K562 (cell line): ENCODE measurements around the gene NUBP2. TPM values are rescaled to one million over a fixed set of nuclear protein-coding genes. Genes with fewer than 3 reads are reported as not detected.

ENCODE experiments used
- ATF1 ChIP-seq, 2 experiments: fragments of 450-650 bp in 1 of 2; IDR thresholded peaks; 2 replicates each; pipeline ENCODE4 v1.6.1; 2016; ENCODE audit warnings: missing compliant biosample characterization in 1 of 2, missing genetic modification characterization in 1 of 2
- BHLHE40 ChIP-seq: IDR thresholded peaks from 2 replicates; pipeline ENCODE4 v1.6.1; 2011; ENCODE audit warnings: low read length, improper control_type of control experiment
- C11orf30 ChIP-seq: fragments of 450-650 bp; IDR thresholded peaks from 2 replicates; pipeline ENCODE4 v1.6.1; 2016; ENCODE audit warnings: low read depth, mild to moderate bottlenecking
- CCNT2 ChIP-seq: IDR thresholded peaks from 2 replicates; pipeline ENCODE4 v1.6.1; 2011; ENCODE audit warnings: borderline replicate concordance, low read depth, mild to moderate bottlenecking, moderate library complexity, mixed read lengths, low read length; ENCODE audit not compliant: insufficient read length; ENCODE audit errors: extremely low read depth
- ELF2 ChIP-seq: fragments of 250-450 bp; sonication (Bioruptor Pico); IDR thresholded peaks from 2 replicates; pipeline ENCODE4 v1.5.0; 2021; ENCODE audit warnings: mild to moderate bottlenecking
- HCFC1 ChIP-seq: IDR thresholded peaks from 2 replicates; pipeline ENCODE4 v1.6.1; 2012; ENCODE audit warnings: low read depth, low read length, improper control_type of control experiment
- HDAC1 ChIP-seq, 2 experiments: fragments of 450-650 bp; IDR thresholded peaks; 2 replicates each; pipeline ENCODE4 v1.6.1; 2016 to 2017; ENCODE audit warnings: inconsistent platforms in 1 of 2, mild to moderate bottlenecking in 1 of 2, moderate library complexity in 1 of 2
- HNRNPH1 ChIP-seq: fragments of 200-400 bp; formaldehyde crosslinking; optimal IDR thresholded peaks from 2 replicates; pipeline ENCODE3; 2017; ENCODE audit warnings: low read depth, mild to moderate bottlenecking, low read length, moderate library complexity
- MCM7 ChIP-seq, 2 experiments: fragments of 450-650 bp; IDR thresholded peaks; 2 replicates each; pipeline ENCODE4 v1.6.1; 2016 to 2018
- MECOM ChIP-seq: fragments of 250-450 bp; sonication (Bioruptor Pico); IDR thresholded peaks from 2 replicates; pipeline ENCODE4 v1.8.0; 2022; ENCODE audit warnings: inconsistent platforms
- POU5F1 ChIP-seq: fragments of 150-350 bp; IDR thresholded peaks from 2 replicates; pipeline ENCODE4 v1.6.1; 2014; ENCODE audit warnings: borderline replicate concordance, low read length, low read depth, mild to moderate bottlenecking; ENCODE audit not compliant: partially characterized antibody
- PRPF4 ChIP-seq: fragments of 200-400 bp; formaldehyde crosslinking; IDR thresholded peaks from one replicate; pipeline ENCODE4 v1.6.1; 2017; ENCODE audit warnings: low read length, low read depth, mild to moderate bottlenecking; ENCODE audit not compliant: insufficient read depth, poor library complexity, severe bottlenecking
- RBFOX2 ChIP-seq: fragments of 200-400 bp; formaldehyde crosslinking; IDR thresholded peaks from 2 replicates; pipeline ENCODE4 v1.6.1; 2017; ENCODE audit warnings: low read depth, mild to moderate bottlenecking, low read length, moderate library complexity
- SP2 ChIP-seq: IDR thresholded peaks from 2 replicates; pipeline ENCODE4 v1.6.1; 2011; ENCODE audit warnings: mild to moderate bottlenecking, low read depth, low read length, moderate library complexity; ENCODE audit not compliant: poor library complexity, severe bottlenecking; ENCODE audit errors: extremely low read depth
- SUPT5H ChIP-seq: fragments of 450-650 bp; IDR thresholded peaks from 2 replicates; pipeline ENCODE4 v1.6.1; 2016
- WHSC1 ChIP-seq: IDR thresholded peaks from one replicate; pipeline ENCODE4 v1.6.1; 2012; ENCODE audit warnings: low read length, control low read depth, inconsistent platforms
- ZEB2 ChIP-seq: fragments of 450-650 bp; IDR thresholded peaks from 2 replicates; pipeline ENCODE4 v1.6.1; 2016
- ZNF75A ChIP-seq: fragments of 450-650 bp; formaldehyde crosslinking; IDR thresholded peaks from 2 replicates; pipeline ENCODE4 v1.4.0; 2020; ENCODE audit warnings: mild to moderate bottlenecking
- polyA plus RNA-seq, 8 experiments: library from polyadenylated mRNA; depleted of rRNA in 4 of 8; stranded (reverse) in 5 of 8; unstranded in 3 of 8; fragments of >200 nt; fragmentation: Nextera tagmentation in 2 of 8; fragmentation: Illumina TruSeq in 1 of 8; extraction: Ambion mirVana in 2 of 8; extraction: Trizol in 1 of 8; gene quantifications; 2 replicates each; pipeline versions ENCODE4 v1.2.1 to v1.2.3, GENCODE V29; 2011 to 2014; ENCODE audit warnings: inconsistent platforms in 1 of 8, missing spikeins in 1 of 8
- total RNA-seq, 7 experiments: library from RNA; depleted of rRNA in 6 of 7; stranded (reverse); fragments of >200 nt in 6 of 7; fragmentation: Illumina TruSeq in 2 of 7; extraction: Trizol in 2 of 7; gene quantifications; 2 replicates each; pipeline versions ENCODE4 v1.2.1 to v1.2.3, GENCODE V29; 2011 to 2021; ENCODE audit warnings: low replicate concordance in 1 of 7
- TF ChIP-seq, protein P1 (sequence below): IDR thresholded peaks from 2 replicates; pipeline ENCODE4 v1.6.1; 2011; ENCODE audit warnings: borderline replicate concordance, low read depth, mild to moderate bottlenecking, moderate library complexity, low read length; ENCODE audit not compliant: insufficient read depth, poor library complexity, severe bottlenecking
- TF ChIP-seq, protein P2 (sequence below): fragments of 450-650 bp; IDR thresholded peaks from one replicate; pipeline ENCODE4 v1.6.1; 2018; ENCODE audit warnings: mild to moderate bottlenecking, moderate library complexity; ENCODE audit not compliant: partially characterized antibody

The NUBP2 gene
- total and polyA plus RNA-seq, 9 of the 15 experiments (the other 6 are each of a cell fraction or from before 2014, with no cell fraction given): 1.8 to 115 (median 24.0) TPM

DNA sequence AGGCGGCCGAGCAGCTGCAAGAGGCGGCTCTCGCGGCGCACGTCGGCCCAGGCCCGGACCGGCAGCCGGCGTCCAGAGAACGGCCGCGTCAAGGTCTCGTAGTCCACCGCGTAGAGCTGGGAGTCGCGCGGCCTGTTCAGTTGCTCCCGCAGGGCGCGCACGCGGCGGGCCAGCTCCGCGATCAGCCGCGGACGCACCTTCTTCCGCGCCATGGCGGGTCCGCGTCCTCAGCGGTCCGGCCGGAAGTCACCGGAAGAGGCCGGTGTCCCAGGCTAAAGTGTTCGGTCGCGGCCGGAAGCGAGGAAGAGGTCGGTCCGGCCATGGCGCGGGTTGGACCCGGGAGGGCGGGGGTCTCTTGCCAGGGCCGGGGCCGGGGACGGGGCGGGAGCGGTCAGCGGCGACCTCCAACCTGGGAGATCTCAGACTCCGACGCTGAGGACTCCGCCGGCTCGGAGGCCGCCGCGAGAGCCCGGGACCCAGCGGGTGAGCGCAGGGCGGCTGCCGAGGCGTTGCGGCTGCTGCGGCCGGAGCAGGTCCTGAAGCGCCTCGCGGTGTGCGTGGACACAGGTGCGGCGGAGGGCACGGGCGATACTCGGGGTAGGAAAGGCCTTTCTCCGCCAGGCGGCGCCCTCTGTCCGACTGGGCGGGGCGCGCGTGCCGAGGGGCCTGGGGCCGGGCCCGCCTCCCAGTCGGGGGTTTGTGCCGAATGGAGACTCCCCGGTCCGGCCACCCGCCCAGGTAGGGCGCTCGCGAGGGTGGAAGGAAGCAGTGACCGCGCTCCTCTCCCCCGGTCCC is 9.7 kb upstream of the NUBP2 start, which contains the start of gene MRPS34 (continued):
- TF ChIP-seq, protein P1, sequence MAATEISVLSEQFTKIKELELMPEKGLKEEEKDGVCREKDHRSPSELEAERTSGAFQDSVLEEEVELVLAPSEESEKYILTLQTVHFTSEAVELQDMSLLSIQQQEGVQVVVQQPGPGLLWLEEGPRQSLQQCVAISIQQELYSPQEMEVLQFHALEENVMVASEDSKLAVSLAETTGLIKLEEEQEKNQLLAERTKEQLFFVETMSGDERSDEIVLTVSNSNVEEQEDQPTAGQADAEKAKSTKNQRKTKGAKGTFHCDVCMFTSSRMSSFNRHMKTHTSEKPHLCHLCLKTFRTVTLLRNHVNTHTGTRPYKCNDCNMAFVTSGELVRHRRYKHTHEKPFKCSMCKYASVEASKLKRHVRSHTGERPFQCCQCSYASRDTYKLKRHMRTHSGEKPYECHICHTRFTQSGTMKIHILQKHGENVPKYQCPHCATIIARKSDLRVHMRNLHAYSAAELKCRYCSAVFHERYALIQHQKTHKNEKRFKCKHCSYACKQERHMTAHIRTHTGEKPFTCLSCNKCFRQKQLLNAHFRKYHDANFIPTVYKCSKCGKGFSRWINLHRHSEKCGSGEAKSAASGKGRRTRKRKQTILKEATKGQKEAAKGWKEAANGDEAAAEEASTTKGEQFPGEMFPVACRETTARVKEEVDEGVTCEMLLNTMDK: peak; percentile 83
- TF ChIP-seq RBFOX2: peak; percentile 85
- TF ChIP-seq MECOM (CRISPR knock-in tag): no peak
- TF ChIP-seq MCM7 (IDR thresholded peaks at IDR 0.05): no peak
- TF ChIP-seq CCNT2: peak; percentile 67
- TF ChIP-seq, protein P2, sequence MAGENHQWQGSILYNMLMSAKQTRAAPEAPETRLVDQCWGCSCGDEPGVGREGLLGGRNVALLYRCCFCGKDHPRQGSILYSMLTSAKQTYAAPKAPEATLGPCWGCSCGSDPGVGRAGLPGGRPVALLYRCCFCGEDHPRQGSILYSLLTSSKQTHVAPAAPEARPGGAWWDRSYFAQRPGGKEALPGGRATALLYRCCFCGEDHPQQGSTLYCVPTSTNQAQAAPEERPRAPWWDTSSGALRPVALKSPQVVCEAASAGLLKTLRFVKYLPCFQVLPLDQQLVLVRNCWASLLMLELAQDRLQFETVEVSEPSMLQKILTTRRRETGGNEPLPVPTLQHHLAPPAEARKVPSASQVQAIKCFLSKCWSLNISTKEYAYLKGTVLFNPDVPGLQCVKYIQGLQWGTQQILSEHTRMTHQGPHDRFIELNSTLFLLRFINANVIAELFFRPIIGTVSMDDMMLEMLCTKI: no peak
- TF ChIP-seq SUPT5H: peak; percentile 86
- peak; percentile 94 for TF ChIP-seq ELF2 (CRISPR knock-in tag)
- peak; percentile 92 for TF ChIP-seq BHLHE40
- TF ChIP-seq POU5F1: peak; percentile 39
- no peak for TF ChIP-seq WHSC1
- no peak for TF ChIP-seq SP2
- TF ChIP-seq HCFC1: peak; percentile 82
- TF ChIP-seq HDAC1 (IDR thresholded peaks at IDR 0.05): peak in 1 of 2 experiments; percentile 89; a peak in 2 of 4 replicates
- TF ChIP-seq ATF1 (CRISPR knock-in tag; IDR thresholded peaks at IDR 0.05): no peak
- peak; percentile 67 for TF ChIP-seq ATF1 (tag; IDR thresholded peaks at IDR 0.05)
- TF ChIP-seq ZNF75A (CRISPR knock-in tag): no peak
- TF ChIP-seq ZEB2: peak; percentile 91
- TF ChIP-seq PRPF4: peak; percentile 79
- TF ChIP-seq HNRNPH1: no peak
- peak; percentile 96 for TF ChIP-seq C11orf30
